Left hindlimb (tissue), 1 donor: Measurements from ENCODE around the gene SCAF4.
"Not testable (repeated sequence)": the region's sequence is repeated elsewhere in the genome, so short reads cannot be mapped to it uniquely, and the experiment has no call there.

Source experiments
- DNase-seq: peaks from one replicate; pipeline ENCODE4 v3.0.0-alpha.2; 2018

The SCAF4 gene, protein sequence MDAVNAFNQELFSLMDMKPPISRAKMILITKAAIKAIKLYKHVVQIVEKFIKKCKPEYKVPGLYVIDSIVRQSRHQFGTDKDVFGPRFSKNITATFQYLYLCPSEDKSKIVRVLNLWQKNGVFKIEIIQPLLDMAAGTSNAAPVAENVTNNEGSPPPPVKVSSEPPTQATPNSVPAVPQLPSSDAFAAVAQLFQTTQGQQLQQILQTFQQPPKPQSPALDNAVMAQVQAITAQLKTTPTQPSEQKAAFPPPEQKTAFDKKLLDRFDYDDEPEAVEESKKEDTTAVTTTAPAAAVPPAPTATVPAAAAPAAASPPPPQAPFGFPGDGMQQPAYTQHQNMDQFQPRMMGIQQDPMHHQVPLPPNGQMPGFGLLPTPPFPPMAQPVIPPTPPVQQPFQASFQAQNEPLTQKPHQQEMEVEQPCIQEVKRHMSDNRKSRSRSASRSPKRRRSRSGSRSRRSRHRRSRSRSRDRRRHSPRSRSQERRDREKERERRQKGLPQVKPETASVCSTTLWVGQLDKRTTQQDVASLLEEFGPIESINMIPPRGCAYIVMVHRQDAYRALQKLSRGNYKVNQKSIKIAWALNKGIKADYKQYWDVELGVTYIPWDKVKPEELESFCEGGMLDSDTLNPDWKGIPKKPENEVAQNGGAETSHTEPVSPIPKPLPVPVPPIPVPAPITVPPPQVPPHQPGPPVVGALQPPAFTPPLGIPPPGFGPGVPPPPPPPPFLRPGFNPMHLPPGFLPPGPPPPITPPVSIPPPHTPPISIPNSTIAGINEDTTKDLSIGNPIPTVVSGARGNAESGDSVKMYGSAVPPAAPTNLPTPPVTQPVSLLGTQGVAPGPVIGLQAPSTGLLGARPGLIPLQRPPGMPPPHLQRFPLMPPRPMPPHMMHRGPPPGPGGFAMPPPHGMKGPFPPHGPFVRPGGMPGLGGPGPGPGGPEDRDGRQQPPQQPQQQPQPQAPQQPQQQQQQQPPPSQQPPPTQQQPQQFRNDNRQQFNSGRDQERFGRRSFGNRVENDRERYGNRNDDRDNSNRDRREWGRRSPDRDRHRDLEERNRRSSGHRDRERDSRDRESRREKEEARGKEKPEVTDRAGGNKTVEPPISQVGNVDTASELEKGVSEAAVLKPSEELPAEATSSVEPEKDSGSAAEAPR

GRCh38 chr21:31731857-31732596 lies at the start of gene SCAF4:
SCAF4 (minus strand) TSS chr21:31732118; CDS start chr21:31731692, 426 bp downstream.
- DNase-seq, result peak; percentile 94

DNA sequence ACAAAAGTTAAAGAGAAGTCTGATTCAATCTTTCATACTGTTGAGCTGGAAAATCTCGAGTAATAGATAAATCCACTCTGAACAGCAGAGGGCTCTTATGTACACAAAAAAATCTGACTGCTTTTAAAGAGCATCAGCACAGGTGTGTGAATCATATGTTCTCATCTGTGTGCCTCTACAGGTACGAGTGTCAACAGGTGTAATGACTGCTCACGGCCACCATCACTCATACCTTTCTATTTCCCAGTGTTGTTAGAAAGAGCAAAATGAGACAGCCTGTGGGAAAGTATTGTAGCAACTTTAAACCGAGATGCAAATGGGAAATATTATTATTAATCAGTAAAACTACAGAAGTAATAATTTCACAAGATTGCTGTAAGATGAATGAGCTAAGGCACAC lies 49.0 kb upstream of the SCAF4 start:
- no peak for DNase-seq

DNA sequence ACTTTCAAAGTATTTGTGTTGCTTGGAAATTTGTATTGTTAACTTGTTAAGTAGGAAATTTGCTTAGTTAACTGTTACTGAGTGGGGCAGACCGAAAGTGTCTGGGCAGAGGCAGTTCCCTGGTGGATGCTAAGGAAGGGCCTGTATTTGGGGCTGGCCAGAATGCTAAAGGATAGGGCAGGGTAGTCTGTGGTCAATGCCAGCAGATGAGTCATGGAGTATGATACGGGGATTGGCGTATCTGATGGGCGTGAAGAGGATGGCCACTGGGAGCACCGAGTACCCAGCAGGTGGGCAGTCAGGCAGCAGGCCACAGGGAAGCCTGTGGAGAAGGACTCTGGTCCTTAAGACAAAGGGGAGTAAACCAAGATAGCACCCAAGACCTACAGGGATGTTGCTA lies 46.6 kb upstream of the SCAF4 start:
- DNase-seq, result no peak

DNA sequence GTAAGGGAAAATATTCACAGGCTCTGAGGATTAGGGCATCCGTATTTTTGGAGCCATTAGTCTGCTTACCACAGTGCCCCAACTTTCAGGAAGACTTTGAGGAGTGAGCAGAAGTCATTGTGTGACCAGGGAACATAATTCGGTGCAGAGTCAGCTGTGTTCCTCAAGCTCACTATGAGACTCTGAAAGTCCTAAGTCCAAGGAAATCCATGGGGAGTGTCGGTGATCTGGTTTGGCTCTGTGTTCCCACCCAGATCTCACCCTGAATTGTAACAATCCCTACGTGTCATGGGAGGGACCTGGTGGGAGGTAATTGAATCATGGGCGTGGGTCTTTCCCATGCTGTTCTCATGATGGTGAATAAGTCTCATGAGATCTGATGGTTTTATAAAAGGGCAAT lies 45.9 kb upstream of the SCAF4 start:
- no peak for DNase-seq

DNA sequence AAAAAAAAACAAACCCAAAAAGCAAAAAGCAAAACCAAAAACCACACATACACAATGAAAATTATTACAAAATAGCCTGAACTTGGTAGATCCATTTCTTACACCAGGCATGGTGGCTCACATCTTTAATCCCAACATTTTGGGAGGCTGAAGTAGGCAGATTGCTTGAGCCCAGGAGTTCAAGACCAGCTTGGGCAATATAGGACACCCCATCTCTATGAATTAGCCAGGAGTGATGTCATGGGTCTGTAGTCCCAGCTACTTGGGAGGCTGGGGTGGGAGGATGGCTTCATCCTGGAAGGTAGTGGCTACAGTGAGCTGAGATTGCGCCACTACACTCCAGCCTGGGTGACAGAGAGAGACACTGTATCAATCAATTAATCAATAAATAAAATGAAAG lies 42.1 kb upstream of the SCAF4 start:
- DNase-seq, result no peak

DNA sequence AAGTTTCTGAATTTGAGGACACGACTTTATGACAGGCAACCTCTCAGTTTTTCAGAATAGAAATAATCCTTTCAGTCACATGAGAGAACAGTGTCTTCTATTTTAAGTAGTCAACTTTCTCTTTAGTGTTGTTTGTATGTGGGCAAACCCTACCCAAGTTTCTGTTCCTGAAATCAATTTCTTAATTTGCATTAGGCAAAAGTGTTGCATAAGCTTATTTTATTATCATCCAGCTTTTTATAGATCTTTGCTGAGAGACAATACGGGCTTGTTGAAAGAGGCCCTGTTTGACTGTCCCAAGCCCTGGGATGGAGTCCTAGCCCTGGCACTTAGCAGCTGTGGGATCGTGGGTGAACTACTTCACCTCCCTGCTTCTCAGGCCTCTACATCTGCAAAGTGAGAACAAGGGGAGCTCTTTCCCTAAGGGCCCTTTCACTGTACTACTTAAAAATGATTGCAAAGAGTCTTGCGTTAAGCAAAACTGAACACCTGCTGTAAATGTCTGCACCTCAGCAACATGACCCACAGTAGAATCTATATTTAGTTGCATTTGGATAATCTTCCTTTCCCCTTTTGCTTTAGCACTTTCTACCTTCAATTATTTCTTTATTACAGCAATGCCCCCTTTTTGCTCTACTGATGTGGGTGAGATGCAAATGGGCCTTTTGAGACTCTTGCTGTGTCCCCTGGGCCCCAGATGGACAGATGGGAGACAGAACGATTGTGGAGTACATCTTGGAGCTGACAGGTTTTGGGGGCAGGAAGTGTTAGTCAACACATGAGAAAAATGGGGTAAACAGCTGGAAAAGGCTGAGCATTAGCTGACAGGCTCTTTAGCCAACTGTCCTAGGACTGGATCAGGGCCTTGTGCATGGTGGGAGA lies 41.0 kb upstream of the SCAF4 start:
- DNase-seq, result no peak

DNA sequence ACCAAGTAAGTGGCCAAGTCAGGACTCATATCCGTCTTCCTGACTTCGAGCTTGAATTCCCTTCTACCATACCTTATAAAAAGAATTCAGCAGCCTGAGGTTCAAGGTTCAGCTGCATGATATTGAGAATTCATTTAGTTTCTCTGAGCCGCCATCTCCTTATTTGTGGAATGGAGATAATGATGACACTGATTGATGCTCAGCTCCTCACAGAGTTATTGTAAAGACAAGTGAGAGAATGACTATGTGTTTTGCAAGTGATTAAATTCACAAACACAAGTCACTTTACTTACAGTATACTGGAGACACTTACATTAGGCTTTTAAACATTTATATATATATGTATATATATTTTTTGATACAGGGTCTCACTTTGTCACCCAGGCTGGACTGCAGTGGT lies 39.8 kb upstream of the SCAF4 start:
- no peak for DNase-seq

DNA sequence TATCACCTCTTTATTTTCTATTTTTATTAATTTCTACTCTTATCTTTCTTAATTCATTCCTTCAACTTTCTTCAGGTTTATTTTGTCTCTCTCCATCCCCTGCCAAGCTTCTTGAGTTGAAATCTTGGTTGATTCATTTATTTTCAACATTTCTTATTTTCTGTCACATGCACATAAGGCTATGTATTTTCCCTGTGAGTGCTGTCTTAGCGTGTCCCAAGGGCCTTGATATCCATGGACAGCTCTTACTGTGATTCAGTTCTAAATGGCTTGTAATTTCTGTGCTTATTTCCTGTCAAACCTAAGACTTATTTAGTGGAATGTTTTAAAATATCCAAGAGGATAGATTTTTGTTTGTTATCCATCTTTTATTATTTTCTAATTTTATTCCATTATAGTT lies 36.8 kb upstream of the SCAF4 start:
- DNase-seq, result no peak

GRCh38 chr21:31766899-31767298 lies 35.0 kb upstream of the SCAF4 start:
- DNase-seq, result no peak

- DNase-seq, result not testable (repeated sequence)
Measured at GRCh38 chr21:31765850-31766249, 33.9 kb upstream of the SCAF4 start.

GRCh38 chr21:31760931-31761330 lies 29.0 kb upstream of the SCAF4 start:
- no peak for DNase-seq

GRCh38 chr21:31756787-31757186 lies 24.9 kb upstream of the SCAF4 start:
- DNase-seq, result no peak

GRCh38 chr21:31755027-31755426 lies 23.1 kb upstream of the SCAF4 start:
- no peak for DNase-seq

- no peak for DNase-seq
Measured at GRCh38 chr21:31754708-31754960, 22.7 kb upstream of the SCAF4 start.

GRCh38 chr21:31753949-31754707 lies 22.2 kb upstream of the SCAF4 start:
- no peak for DNase-seq

DNA sequence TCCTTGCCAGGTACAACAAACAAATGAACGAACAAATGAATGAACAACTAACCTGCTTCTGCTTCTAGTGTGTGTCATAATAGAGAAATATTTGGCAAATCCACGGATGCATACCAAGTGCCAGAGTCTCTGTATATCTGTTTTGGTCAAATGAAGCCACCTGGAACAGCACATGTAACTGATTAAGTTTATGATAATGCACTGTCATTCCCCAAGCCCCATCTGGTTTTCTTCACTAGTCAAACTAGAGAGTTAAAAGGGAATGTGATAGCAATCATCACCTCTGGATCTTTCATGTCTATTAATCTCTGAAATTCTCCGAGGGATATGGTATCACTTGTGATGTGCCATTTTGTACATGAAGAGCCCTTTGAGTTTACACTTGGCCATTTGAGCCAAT lies 21.0 kb upstream of the SCAF4 start:
- DNase-seq, result no peak

GRCh38 chr21:31752352-31752751 lies 20.4 kb upstream of the SCAF4 start:
- no peak for DNase-seq

GRCh38 chr21:31750843-31751242 lies 18.9 kb upstream of the SCAF4 start:
- DNase-seq, result no peak

DNA sequence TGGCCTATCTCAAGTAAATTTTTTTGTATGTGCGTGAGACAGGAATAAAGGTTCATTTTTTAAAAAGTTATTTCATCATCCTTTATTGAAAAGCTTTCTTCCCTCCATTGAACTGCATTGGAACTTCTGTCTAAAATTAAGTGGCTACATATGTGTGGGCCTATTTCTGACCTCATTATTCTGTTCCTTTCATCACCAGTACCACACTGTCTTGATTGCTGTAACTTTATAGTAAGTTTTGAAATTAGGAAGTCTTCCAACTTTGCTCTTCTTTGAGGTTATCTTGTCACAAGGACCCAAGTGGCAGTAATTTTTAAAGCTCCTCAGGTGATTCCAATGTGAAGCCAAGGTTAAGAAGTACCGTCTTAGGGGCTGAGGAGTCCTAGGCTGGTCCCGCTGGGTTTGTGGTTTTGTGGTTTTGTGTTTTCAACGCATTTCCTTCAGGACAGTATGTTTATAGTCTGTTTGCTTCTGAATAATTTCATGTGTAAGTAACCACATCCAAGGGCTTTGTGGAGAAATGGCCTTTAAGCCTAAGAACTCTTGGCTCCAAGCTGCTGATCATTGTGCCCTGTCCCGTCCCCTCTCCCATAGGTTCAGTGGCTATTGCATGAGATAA lies 12.4 kb upstream of the SCAF4 start:
- DNase-seq, result no peak

GRCh38 chr21:31743712-31744111 lies 11.8 kb upstream of the SCAF4 start:
- no peak for DNase-seq

GRCh38 chr21:31741116-31741515 lies 9.2 kb upstream of the SCAF4 start:
- DNase-seq, result no peak
